ENCODE data around the gene TLL2. TPM values are rescaled to one million over a fixed set of nuclear protein-coding genes. Genes with fewer than 3 reads are reported as not detected.
A peak's percentile ranks its signal among the peaks of the same experiment; 100 is the strongest.

TLL2 gene
- total and polyA plus RNA-seq, 4 experiments from 2014 or later: 0.03 to 0.17 TPM; not detected in 2

DNA sequence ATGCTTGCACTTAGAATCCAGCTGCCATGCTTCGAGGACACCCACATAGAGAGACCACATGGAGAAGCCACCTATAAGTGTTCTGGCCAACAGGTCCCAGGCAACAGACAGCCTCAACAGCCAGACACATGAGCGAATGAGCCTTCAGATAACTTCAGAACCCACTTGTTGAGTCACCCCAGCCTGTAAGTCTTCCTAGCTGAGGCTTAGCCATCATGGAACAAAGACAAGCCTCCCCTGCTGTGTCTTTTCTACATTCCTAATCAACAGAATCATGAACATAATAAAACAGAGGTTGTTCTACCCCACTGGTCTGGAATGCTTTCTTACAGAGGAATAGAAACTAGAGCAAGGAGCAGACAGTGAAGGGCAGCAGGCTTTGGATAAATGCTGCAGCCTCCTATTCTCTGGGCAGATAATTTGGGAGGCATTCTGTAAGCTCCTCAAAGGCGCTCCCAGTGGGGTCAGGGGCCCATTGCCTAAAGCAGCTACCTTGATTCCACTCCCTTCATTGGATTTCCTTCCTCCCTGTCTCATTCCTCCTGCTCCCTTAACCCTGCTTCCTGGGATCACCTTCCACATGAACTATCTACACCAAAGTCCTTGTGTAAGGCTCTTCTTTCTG, 4.6 kb downstream of the TLL2 start:
- POLR2A ChIA-PET (ENCODE audit: partially characterized antibody): no interaction called here
- H3K4me3 ChIP-seq (ENCODE audit: low read length in 2 of 2): no peak overlapping the region
- intact Hi-C loops (cut with micrococcal nuclease): no loop called here
- no peak for DNase-seq
- H3K27ac ChIP-seq (ENCODE audit: low read depth, low read length): no peak overlapping the region
- Mint-ChIP-seq H3K36me3 (no peaks in the 10 kb centered on the region), H3K27ac (no peak overlapping the region), H3K4me3 (no peak overlapping the region), H3K27me3 (peaks cover 6 to 7% of the 10 kb centered on the region in 2 donors), H3K4me1 (peaks cover 4 to 13% (median 10%) of the 10 kb centered on the region in 4 donors), H3K9me3 (no peaks in the 10 kb centered on the region)
- H3K4me1 ChIP-seq (ENCODE audit: insufficient read depth, low read length): peaks cover 15% of the 10 kb centered on the region
- CTCF ChIA-PET (ENCODE audit: partially characterized antibody): interaction anchor here (1.3 kb wide), 1 partner anchor 11 kb away, joined by 4 read pairs; no protein-coding TSS in a partner anchor
- no peaks in the 10 kb centered on the region for H3K9me3 ChIP-seq (ENCODE audit: control insufficient read depth in 1 of 2, low read length in 2 of 2)
- no peaks in the 10 kb centered on the region for H3K36me3 ChIP-seq (ENCODE audit: insufficient read depth, low read length)
- peaks cover 5% of the 10 kb centered on the region for H3K27me3 ChIP-seq (ENCODE audit: insufficient read depth, low read length)

DNA sequence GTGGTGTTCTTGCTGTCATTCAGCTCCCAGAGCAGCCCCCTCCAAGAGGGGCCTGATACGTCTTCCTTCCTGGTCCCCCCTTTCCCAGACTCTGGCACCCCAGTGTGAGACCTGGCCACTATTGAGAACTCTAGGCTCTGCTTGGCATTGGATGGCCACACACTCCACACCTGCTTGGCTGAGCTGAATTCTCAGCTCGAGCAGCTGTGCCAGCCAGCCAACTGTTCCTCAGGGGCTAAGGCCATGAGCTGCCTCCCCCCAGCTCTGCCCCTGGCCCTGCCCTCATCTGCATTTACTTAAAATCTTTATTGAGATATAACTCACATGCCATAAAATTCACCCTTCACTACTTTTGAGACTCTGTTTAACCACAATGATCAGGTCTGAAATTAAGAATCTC, 6.7 kb downstream of the TLL2 start:
- H3K27me3 Mint-ChIP-seq: peaks cover 4 to 8% of the 10 kb centered on the region in 2 donors

DNA sequence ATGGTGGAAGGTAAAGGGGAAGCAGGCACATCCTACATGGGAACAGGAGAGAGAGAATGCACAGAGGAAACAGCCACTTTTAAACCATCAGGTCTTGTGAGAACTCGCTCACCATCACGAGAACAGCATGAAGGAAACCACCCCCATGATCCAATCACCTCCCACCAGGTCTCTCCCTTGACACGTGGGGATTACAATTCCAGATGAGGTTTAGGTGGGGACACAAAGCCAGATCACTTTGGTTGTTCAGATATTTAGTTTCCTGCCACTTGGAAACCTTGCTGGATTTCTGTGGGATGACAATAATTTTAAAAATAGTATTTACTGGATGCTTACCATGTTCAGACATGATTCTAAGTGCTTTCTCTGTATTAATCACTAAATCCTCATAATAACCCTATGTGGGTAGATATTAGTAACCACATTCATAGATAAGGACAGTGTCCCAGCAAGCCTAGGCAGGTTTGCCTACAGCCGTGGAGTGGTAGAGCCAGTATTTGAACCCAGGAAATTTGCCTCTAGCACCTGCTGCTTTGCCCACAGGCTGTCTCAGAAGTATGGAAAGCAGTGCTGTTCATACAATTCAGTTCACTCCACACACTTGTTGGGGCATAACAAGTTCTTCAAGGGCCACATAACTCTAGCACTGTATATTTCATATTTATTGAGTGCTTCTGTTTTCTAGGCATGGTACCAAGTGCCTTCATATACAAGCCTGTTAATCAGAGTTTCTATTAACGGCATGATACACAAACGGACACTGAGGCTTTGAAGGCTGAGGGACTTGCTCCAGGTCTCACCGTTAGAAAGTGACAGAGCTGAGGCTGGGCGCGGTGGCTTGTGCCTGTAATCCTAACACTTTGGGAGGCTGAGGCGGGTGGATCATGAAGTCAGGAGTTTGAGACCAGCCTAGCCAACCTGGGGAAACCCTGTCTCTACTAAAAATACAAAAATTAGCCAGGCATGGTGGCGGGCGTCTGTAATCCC, 8.3 kb downstream of the TLL2 start:
- POLR2A ChIA-PET (ENCODE audit: partially characterized antibody): no interaction called here
- Mint-ChIP-seq H3K27ac (peak overlapping the region in 1 of 7 donors; percentile 28), H3K27me3 (peaks cover 0 to 7% of the 10 kb centered on the region in 2 donors), H3K36me3 (no peaks in the 10 kb centered on the region), H3K9me3 (no peaks in the 10 kb centered on the region), H3K4me1 (no peaks in the 10 kb centered on the region), H3K4me3 (no peak overlapping the region)
- Histone ChIP-seq H3K9me3 (ENCODE audit: control insufficient read depth in 1 of 2, low read length in 2 of 2) (no peaks in the 10 kb centered on the region), H3K27ac (ENCODE audit: low read depth, low read length) (no peak overlapping the region), H3K4me1 (ENCODE audit: insufficient read depth, low read length) (no peaks in the 10 kb centered on the region), H3K36me3 (ENCODE audit: insufficient read depth, low read length) (no peaks in the 10 kb centered on the region), H3K27me3 (ENCODE audit: insufficient read depth, low read length) (no peaks in the 10 kb centered on the region), H3K4me3 (ENCODE audit: low read length in 2 of 2) (no peak overlapping the region)
- intact Hi-C loops (cut with micrococcal nuclease): no loop called here
- DNase-seq: no peak
- CTCF ChIA-PET (ENCODE audit: partially characterized antibody): interaction anchor here (0.7 kb wide), 1 partner anchor 133 kb away, joined by 5 read pairs; no protein-coding TSS in a partner anchor

More for the DNA sequence above, 6.7 kb downstream of the TLL2 start:
- H3K9me3 Mint-ChIP-seq: no peaks in the 10 kb centered on the region
- ChIA-PET POLR2A (ENCODE audit: partially characterized antibody) (no interaction called here), CTCF (ENCODE audit: partially characterized antibody) (no interaction called here)
- H3K27ac ChIP-seq (ENCODE audit: low read depth, low read length): no peak overlapping the region
- intact Hi-C loops (cut with micrococcal nuclease): no loop called here
- H3K27me3 ChIP-seq (ENCODE audit: insufficient read depth, low read length): peaks cover 5% of the 10 kb centered on the region
- H3K4me3 ChIP-seq (ENCODE audit: low read length in 2 of 2): no peak overlapping the region
- H3K4me1 Mint-ChIP-seq: peaks cover 1 to 3% (median 2%) of the 10 kb centered on the region in 4 donors
- DNase-seq: no peak
- no peak overlapping the region for H3K4me3 Mint-ChIP-seq
- no peaks in the 10 kb centered on the region for H3K4me1 ChIP-seq (ENCODE audit: insufficient read depth, low read length)
- no peaks in the 10 kb centered on the region for H3K36me3 Mint-ChIP-seq
- no peaks in the 10 kb centered on the region for H3K9me3 ChIP-seq (ENCODE audit: control insufficient read depth in 1 of 2, low read length in 2 of 2)
- H3K27ac Mint-ChIP-seq: no peak overlapping the region
- no peaks in the 10 kb centered on the region for H3K36me3 ChIP-seq (ENCODE audit: insufficient read depth, low read length)

DNA sequence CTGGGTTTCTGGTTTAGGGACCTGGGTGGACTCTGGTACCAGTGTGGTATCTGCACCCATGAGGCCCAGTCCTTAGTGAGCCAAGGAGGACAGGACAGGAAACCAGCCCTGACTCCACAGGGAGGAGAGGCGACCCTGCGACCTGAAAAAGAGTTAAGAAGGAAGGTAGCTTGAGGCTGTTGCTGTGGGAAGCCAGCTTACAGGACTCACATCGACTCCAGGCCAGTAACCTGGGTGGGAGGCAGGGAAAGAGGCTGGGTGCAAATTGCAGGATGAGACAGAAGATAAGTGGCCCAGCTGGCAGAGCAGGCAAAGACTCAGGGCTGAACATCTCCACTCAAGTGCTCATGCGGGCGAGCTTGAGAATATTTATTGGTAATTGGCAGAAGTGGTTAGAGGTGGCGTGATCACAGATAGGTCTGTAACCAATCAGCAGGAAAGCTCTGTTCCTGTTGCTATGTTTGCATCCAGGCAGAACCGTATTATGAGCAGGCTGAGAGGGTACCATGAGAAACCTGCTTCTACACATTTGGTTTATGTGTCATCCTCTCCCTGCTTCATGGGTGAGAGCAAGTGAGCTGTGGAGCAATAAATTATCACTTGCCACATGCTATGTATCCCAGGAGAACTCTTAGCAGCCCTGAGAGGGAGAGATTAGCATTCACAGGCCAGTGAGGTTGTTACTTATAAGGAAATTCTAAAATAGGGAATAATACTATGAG, 11.0 kb downstream of the TLL2 start:
- peaks cover 0 to 2% (median 0%) of the 10 kb centered on the region in 8 donors for H3K9me3 Mint-ChIP-seq
- H3K9me3 ChIP-seq (ENCODE audit: control insufficient read depth in 1 of 2, low read length in 2 of 2): no peaks in the 10 kb centered on the region
- no peak overlapping the region for H3K27ac Mint-ChIP-seq
- no peaks in the 10 kb centered on the region for H3K4me1 ChIP-seq (ENCODE audit: insufficient read depth, low read length)
- peaks cover 3 to 14% of the 10 kb centered on the region in 2 donors for H3K27me3 Mint-ChIP-seq
- no peak for DNase-seq
- no peak overlapping the region for H3K27ac ChIP-seq (ENCODE audit: low read depth, low read length)
- H3K4me1 Mint-ChIP-seq: no peaks in the 10 kb centered on the region
- H3K4me3 Mint-ChIP-seq: no peak overlapping the region
- CTCF ChIA-PET (ENCODE audit: partially characterized antibody): no interaction called here
- intact Hi-C loops (cut with micrococcal nuclease): no loop called here
- POLR2A ChIA-PET (ENCODE audit: partially characterized antibody): no interaction called here
- H3K4me3 ChIP-seq (ENCODE audit: low read length in 2 of 2): no peak overlapping the region
- no peaks in the 10 kb centered on the region for H3K36me3 Mint-ChIP-seq
- no peaks in the 10 kb centered on the region for H3K27me3 ChIP-seq (ENCODE audit: insufficient read depth, low read length)
- no peaks in the 10 kb centered on the region for H3K36me3 ChIP-seq (ENCODE audit: insufficient read depth, low read length)

DNA sequence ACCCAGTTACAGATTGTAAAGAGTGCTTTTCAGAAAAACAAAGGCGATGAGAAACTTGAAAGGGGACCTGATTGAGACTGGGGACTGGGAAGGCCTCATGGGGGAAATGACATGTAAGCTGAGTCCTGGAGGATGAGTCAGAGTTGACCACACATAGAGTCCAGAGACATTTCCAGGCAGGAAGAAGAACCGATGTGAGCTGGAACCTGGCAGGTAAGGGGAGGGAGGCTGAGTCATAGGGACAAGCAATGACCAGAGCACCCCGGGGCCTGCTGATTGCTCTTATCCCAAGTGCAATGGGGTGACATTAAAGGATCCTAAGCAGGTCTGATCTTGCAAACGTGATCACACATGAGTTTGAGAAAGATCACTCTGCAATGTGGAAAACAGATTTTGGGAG, 11.7 kb downstream of the TLL2 start:
- Histone ChIP-seq H3K27me3 (ENCODE audit: insufficient read depth, low read length) (no peaks in the 10 kb centered on the region), H3K4me1 (ENCODE audit: insufficient read depth, low read length) (no peaks in the 10 kb centered on the region), H3K36me3 (ENCODE audit: insufficient read depth, low read length) (no peaks in the 10 kb centered on the region), H3K27ac (ENCODE audit: low read depth, low read length) (no peak overlapping the region), H3K9me3 (ENCODE audit: control insufficient read depth in 1 of 2, low read length in 2 of 2) (no peaks in the 10 kb centered on the region), H3K4me3 (ENCODE audit: low read length in 2 of 2) (no peak overlapping the region)
- Mint-ChIP-seq H3K27me3 (peaks cover 6 to 13% of the 10 kb centered on the region in 2 donors), H3K27ac (no peak overlapping the region), H3K4me1 (no peaks in the 10 kb centered on the region), H3K36me3 (no peaks in the 10 kb centered on the region), H3K4me3 (no peak overlapping the region), H3K9me3 (peaks cover 0 to 2% (median 0%) of the 10 kb centered on the region in 8 donors)
- ChIA-PET CTCF (ENCODE audit: partially characterized antibody) (interaction anchor here (1.1 kb wide), 1 partner anchor 8 kb away, joined by 4 read pairs; no protein-coding TSS in a partner anchor), POLR2A (ENCODE audit: partially characterized antibody) (no interaction called here)
- intact Hi-C loops (cut with micrococcal nuclease): no loop called here
- no peak for DNase-seq

DNA sequence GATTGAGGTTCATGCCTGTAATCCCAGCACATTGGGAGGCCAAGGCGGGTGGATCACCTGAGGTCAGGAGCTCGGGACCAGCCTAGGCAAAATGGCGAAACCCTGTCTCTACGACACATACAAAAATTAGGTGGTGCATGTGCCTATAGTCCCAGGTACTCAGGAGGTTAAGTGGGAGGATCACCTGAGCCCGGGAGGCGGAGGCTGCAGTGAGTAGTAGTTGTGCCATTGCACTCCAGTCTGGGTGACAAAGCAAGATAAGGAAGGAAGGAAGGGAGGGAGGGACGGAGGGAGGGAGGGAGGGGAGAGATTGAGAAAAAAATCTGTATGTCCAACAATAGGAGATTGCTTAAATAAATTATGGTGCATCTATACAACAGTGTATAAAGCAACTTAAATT, 13.2 kb downstream of the TLL2 start:
- peaks cover 0 to 2% (median 0%) of the 10 kb centered on the region in 8 donors for H3K9me3 Mint-ChIP-seq
- Histone ChIP-seq H3K36me3 (ENCODE audit: insufficient read depth, low read length) (no peaks in the 10 kb centered on the region), H3K9me3 (ENCODE audit: control insufficient read depth in 1 of 2, low read length in 2 of 2) (no peaks in the 10 kb centered on the region), H3K27me3 (ENCODE audit: insufficient read depth, low read length) (no peaks in the 10 kb centered on the region), H3K4me3 (ENCODE audit: low read length in 2 of 2) (no peak overlapping the region), H3K4me1 (ENCODE audit: insufficient read depth, low read length) (no peaks in the 10 kb centered on the region), H3K27ac (ENCODE audit: low read depth, low read length) (no peak overlapping the region)
- no peak overlapping the region for H3K27ac Mint-ChIP-seq
- intact Hi-C loops (cut with micrococcal nuclease): no loop called here
- H3K4me3 Mint-ChIP-seq: no peak overlapping the region
- no peaks in the 10 kb centered on the region for H3K36me3 Mint-ChIP-seq
- CTCF ChIA-PET (ENCODE audit: partially characterized antibody): no interaction called here
- H3K27me3 Mint-ChIP-seq: peaks cover 8 to 13% of the 10 kb centered on the region in 2 donors
- POLR2A ChIA-PET (ENCODE audit: partially characterized antibody): no interaction called here
- H3K4me1 Mint-ChIP-seq: no peaks in the 10 kb centered on the region
- DNase-seq: no peak

DNA sequence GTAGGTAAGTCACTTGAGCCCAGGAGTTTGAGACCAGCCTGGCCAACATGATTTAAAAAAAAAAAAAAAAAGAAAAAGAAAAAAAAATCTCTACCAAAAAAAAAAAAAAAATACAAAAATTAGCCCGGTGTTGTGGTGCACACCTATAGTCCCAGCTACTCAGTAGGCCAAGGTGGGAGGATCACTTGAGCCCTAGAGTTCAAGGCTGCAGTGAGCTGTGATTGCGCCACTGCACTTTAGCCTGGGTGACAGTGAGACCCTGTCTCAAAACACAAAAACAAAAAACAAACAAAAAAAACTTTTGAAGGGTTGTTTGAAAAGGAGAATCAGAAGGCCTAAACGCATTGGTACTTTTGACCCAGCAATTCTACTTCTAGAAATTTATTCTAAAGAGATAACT, 13.7 kb downstream of the TLL2 start:
- no peaks in the 10 kb centered on the region for H3K4me1 ChIP-seq (ENCODE audit: insufficient read depth, low read length)
- H3K4me3 Mint-ChIP-seq: no peak overlapping the region
- H3K4me3 ChIP-seq (ENCODE audit: low read length in 2 of 2): no peak overlapping the region
- intact Hi-C loops (cut with micrococcal nuclease): no loop called here
- H3K36me3 Mint-ChIP-seq: no peaks in the 10 kb centered on the region
- CTCF ChIA-PET (ENCODE audit: partially characterized antibody): no interaction called here
- POLR2A ChIA-PET (ENCODE audit: partially characterized antibody): no interaction called here
- peaks cover 8 to 13% of the 10 kb centered on the region in 2 donors for H3K27me3 Mint-ChIP-seq
- no peaks in the 10 kb centered on the region for H3K4me1 Mint-ChIP-seq
- no peaks in the 10 kb centered on the region for H3K36me3 ChIP-seq (ENCODE audit: insufficient read depth, low read length)
- no peaks in the 10 kb centered on the region for H3K27me3 ChIP-seq (ENCODE audit: insufficient read depth, low read length)
- H3K27ac ChIP-seq (ENCODE audit: low read depth, low read length): no peak overlapping the region
- no peak overlapping the region for H3K27ac Mint-ChIP-seq
- no peaks in the 10 kb centered on the region for H3K9me3 ChIP-seq (ENCODE audit: control insufficient read depth in 1 of 2, low read length in 2 of 2)
- H3K9me3 Mint-ChIP-seq: peaks cover 0 to 2% (median 0%) of the 10 kb centered on the region in 8 donors
- DNase-seq: no peak
